Measurements from ENCODE around the gene DBT. TPM values are rescaled to one million over a fixed set of nuclear protein-coding genes. Genes with fewer than 3 reads are reported as not detected.

Gene DBT
- total and polyA plus RNA-seq, 2 donors (not counting 1 experiment from before 2014, with no cell fraction given), result 2.6 to 15.1 TPM

DNA sequence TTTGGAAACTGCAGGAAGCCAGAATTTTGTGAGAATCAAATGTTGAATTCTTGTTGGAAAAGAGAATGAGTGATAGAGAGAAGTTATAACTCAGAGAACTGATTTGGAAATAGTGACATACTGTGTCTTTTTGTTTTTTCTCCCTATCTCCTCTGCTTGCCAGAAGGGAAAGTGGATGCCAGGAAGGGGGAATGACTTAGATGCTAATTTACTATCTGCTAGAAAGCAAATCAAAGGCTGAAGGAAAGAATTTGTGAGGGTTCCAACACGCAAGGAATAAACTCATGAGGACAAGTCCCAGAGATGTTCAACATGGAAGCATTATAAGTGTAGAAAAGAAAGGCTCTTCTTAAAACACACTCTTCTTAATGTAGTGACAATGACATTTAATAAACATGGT, 51.0 kb downstream of the DBT start:
- no peak overlapping the region for H3K27ac Mint-ChIP-seq
- H3K4me3 Mint-ChIP-seq, result no peak overlapping the region
- no peak for ATAC-seq (ENCODE audit: low read depth)

GRCh38 chr1:100188617-100189016, 61.0 kb downstream of the DBT start:
- peaks cover 0 to 3% of the 10 kb centered on the region in 2 experiments for H3K36me3 ChIP-seq (replicated peaks in 1 of 2; ENCODE audit: control extremely low read depth in 1 of 2, control insufficient read depth in 1 of 2, extremely low read depth in 1 of 2, insufficient read depth in 2 of 2, low read length in 1 of 2)

More for the DNA sequence above, 51.0 kb downstream of the DBT start:
- ChIA-PET POLR2A (no interaction called here), CTCF (no interaction called here)
- Histone ChIP-seq H3K36me3 (replicated peaks in 1 of 2; ENCODE audit: control extremely low read depth in 1 of 2, control insufficient read depth in 1 of 2, extremely low read depth in 1 of 2, insufficient read depth in 2 of 2, low read length in 1 of 2) (peaks cover 7 to 36% of the 10 kb centered on the region in 2 experiments), H3K4me2 (replicated peaks; ENCODE audit: low read depth, low read length, poor library complexity, severe bottlenecking) (no peak overlapping the region), H3K9me3 (ENCODE audit: control extremely low read depth in 1 of 3, control insufficient read depth in 2 of 3, insufficient read depth in 1 of 3, low read length in 2 of 3) (no peaks in the 10 kb centered on the region), H3K27me3 (replicated peaks in 1 of 4; ENCODE audit: control extremely low read depth in 1 of 4, control insufficient read depth in 3 of 4, insufficient read depth in 4 of 4, low read length in 3 of 4) (no peaks in the 10 kb centered on the region), H3K4me1 (ENCODE audit: control insufficient read depth in 2 of 2, insufficient read depth in 2 of 2, low read length in 2 of 2) (no peaks in the 10 kb centered on the region), H3K4me3 (ENCODE audit: control extremely low read depth in 1 of 5, extremely low read depth in 1 of 5, insufficient read depth in 1 of 5, low read depth in 2 of 5, low read length in 4 of 5) (no peak overlapping the region), H3K9ac (ENCODE audit: low read length) (no peak overlapping the region), H3K27ac (ENCODE audit: low read length in 2 of 2) (no peak overlapping the region), H2AFZ (ENCODE audit: insufficient read depth, low read depth, low read length, poor library complexity, severe bottlenecking) (no peak overlapping the region), H4K20me1 (ENCODE audit: control insufficient read depth, insufficient read depth, low read length, poor library complexity, severe bottlenecking) (no peaks in the 10 kb centered on the region), H3K79me2 (ENCODE audit: control insufficient read depth, insufficient read depth, low read length) (no peaks in the 10 kb centered on the region)
- intact Hi-C loops (cut with micrococcal nuclease), result no loop called here
- no CpG with 5 or more reads among the region's 1 CpG for WGBS (ENCODE audit: insufficient coverage)
- Mint-ChIP-seq H3K9me3 (ENCODE audit: insufficient read depth) (no peaks in the 10 kb centered on the region), H3K4me1 (no peaks in the 10 kb centered on the region), H3K27me3 (no peaks in the 10 kb centered on the region)
- no peak for DNase-seq
- TF ChIP-seq, protein P1, sequence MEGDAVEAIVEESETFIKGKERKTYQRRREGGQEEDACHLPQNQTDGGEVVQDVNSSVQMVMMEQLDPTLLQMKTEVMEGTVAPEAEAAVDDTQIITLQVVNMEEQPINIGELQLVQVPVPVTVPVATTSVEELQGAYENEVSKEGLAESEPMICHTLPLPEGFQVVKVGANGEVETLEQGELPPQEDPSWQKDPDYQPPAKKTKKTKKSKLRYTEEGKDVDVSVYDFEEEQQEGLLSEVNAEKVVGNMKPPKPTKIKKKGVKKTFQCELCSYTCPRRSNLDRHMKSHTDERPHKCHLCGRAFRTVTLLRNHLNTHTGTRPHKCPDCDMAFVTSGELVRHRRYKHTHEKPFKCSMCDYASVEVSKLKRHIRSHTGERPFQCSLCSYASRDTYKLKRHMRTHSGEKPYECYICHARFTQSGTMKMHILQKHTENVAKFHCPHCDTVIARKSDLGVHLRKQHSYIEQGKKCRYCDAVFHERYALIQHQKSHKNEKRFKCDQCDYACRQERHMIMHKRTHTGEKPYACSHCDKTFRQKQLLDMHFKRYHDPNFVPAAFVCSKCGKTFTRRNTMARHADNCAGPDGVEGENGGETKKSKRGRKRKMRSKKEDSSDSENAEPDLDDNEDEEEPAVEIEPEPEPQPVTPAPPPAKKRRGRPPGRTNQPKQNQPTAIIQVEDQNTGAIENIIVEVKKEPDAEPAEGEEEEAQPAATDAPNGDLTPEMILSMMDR (IDR thresholded peaks at IDR 0.05), result no peak
- no peak for TF ChIP-seq EZH2 (IDR thresholded peaks at IDR 0.05; ENCODE audit: borderline replicate concordance, insufficient read depth, low read depth, low read length, poor library complexity, severe bottlenecking)

More at GRCh38 chr1:100188617-100189016, 61.0 kb downstream of the DBT start:
- TF ChIP-seq EZH2 (IDR thresholded peaks at IDR 0.05; ENCODE audit: borderline replicate concordance, insufficient read depth, low read depth, low read length, poor library complexity, severe bottlenecking), result no peak
- TF ChIP-seq, protein P1 (IDR thresholded peaks at IDR 0.05), result no peak
- H3K4me1 Mint-ChIP-seq, result peaks cover 10% of the 10 kb centered on the region
- Histone ChIP-seq H2AFZ (ENCODE audit: insufficient read depth, low read depth, low read length, poor library complexity, severe bottlenecking) (no peak overlapping the region), H3K27me3 (replicated peaks in 1 of 4; ENCODE audit: control extremely low read depth in 1 of 4, control insufficient read depth in 3 of 4, insufficient read depth in 4 of 4, low read length in 3 of 4) (no peaks in the 10 kb centered on the region), H3K4me3 (ENCODE audit: control extremely low read depth in 1 of 5, extremely low read depth in 1 of 5, insufficient read depth in 1 of 5, low read depth in 2 of 5, low read length in 4 of 5) (no peak overlapping the region), H3K79me2 (ENCODE audit: control insufficient read depth, insufficient read depth, low read length) (no peaks in the 10 kb centered on the region), H3K27ac (ENCODE audit: low read length in 2 of 2) (no peak overlapping the region), H4K20me1 (ENCODE audit: control insufficient read depth, insufficient read depth, low read length, poor library complexity, severe bottlenecking) (no peaks in the 10 kb centered on the region), H3K4me1 (ENCODE audit: control insufficient read depth in 2 of 2, insufficient read depth in 2 of 2, low read length in 2 of 2) (peaks cover 9 to 11% of the 10 kb centered on the region in 2 donors), H3K9ac (ENCODE audit: low read length) (no peak overlapping the region), H3K9me3 (ENCODE audit: control extremely low read depth in 1 of 3, control insufficient read depth in 2 of 3, insufficient read depth in 1 of 3, low read length in 2 of 3) (no peaks in the 10 kb centered on the region), H3K4me2 (replicated peaks; ENCODE audit: low read depth, low read length, poor library complexity, severe bottlenecking) (no peak overlapping the region)
- 100% methylated on average over 1 of the region's 3 CpGs for WGBS (ENCODE audit: insufficient coverage)
- DNase-seq (no peak), ATAC-seq (ENCODE audit: low read depth) (no peak)
- no peaks in the 10 kb centered on the region for H3K27me3 Mint-ChIP-seq
- no peak overlapping the region for H3K4me3 Mint-ChIP-seq
- ChIA-PET POLR2A (no interaction called here), CTCF (no interaction called here)
- H3K27ac Mint-ChIP-seq, result no peak overlapping the region
- intact Hi-C loops (cut with micrococcal nuclease), result no loop called here
- H3K9me3 Mint-ChIP-seq (ENCODE audit: insufficient read depth), result no peaks in the 10 kb centered on the region

Measured in B cell (primary cell).